ENCODE data around the gene TRAF7.

The TRAF7 gene

GRCh38 chr16:2205104-2205966, 49.8 kb downstream of the TRAF7 start, which contains the start of gene MLST8:
Gene MLST8, plus strand, starts transcription at chr16:2205454. Its CDS starts 632 bp downstream, at chr16:2206086.
- DNase-seq = no peak

GRCh38 chr16:2205967-2206313, 50.4 kb downstream of the TRAF7 start:
- no peak for DNase-seq

GRCh38 chr16:2206420-2206779, 50.8 kb downstream of the TRAF7 start:
- no peak for DNase-seq

- no peak for DNase-seq
Observed at GRCh38 chr16:2206780-2207433, 51.3 kb downstream of the TRAF7 start.

GRCh38 chr16:2207872-2208271, 52.3 kb downstream of the TRAF7 start:
- no peak for DNase-seq

- DNase-seq = no peak
Observed at GRCh38 chr16:2208308-2208707, 52.7 kb downstream of the TRAF7 start.

GRCh38 chr16:2208772-2209171, 53.2 kb downstream of the TRAF7 start:
- DNase-seq = no peak

GRCh38 chr16:2209258-2210008, 53.9 kb downstream of the TRAF7 start:
- no peak for DNase-seq

- no peak for DNase-seq
Observed at GRCh38 chr16:2210009-2210332, 54.4 kb downstream of the TRAF7 start.

- DNase-seq = no peak
Observed at GRCh38 chr16:2210386-2211365, 55.1 kb downstream of the TRAF7 start, which contains the start of gene BRICD5. Gene BRICD5, minus strand, starts transcription at chr16:2210863. Its CDS starts 30 bp downstream, at chr16:2210833.

GRCh38 chr16:2211923-2212347, 56.4 kb downstream of the TRAF7 start:
- DNase-seq = no peak

- DNase-seq = peak in 1 of 2 experiments; percentile 7
Observed at GRCh38 chr16:2212362-2213324, 57.1 kb downstream of the TRAF7 start.

- DNase-seq = no peak
Observed at GRCh38 chr16:2213817-2214718, 58.5 kb downstream of the TRAF7 start.

GRCh38 chr16:2214719-2214968, 59.1 kb downstream of the TRAF7 start, which contains the start of gene PGP:
Gene PGP, minus strand, starts transcription at chr16:2214840. Its CDS starts 63 bp downstream, at chr16:2214777.
- DNase-seq = peak in 1 of 2 experiments; percentile 83

GRCh38 chr16:2216330-2216729, 60.7 kb downstream of the TRAF7 start:
- DNase-seq = no peak

- DNase-seq = peak; percentile 92 to 97
Observed at GRCh38 chr16:2223221-2223941, 67.8 kb downstream of the TRAF7 start, which contains the start of gene E4F1. Gene E4F1, plus strand, starts transcription at chr16:2223591. Its CDS starts 23 bp downstream, at chr16:2223614.

- no peak for DNase-seq
Observed at GRCh38 chr16:2223942-2224486, 68.4 kb downstream of the TRAF7 start.

GRCh38 chr16:2226245-2226793, 70.7 kb downstream of the TRAF7 start:
- no peak for DNase-seq

- DNase-seq = no peak
Observed at GRCh38 chr16:2226918-2227317, 71.3 kb downstream of the TRAF7 start.

Data from cerebellar nuclear complex (tissue), 1 donor.